GM21381 (cell line): ENCODE results near the gene JCAD.
A peak's percentile ranks its signal among the peaks of the same experiment; 100 is the strongest.
"Not testable (repeated sequence)": the region's sequence is repeated elsewhere in the genome, so short reads cannot be mapped to it uniquely, and the experiment has no call there.

ENCODE experiments used
- ATAC-seq: cut with Tn5 transposase; IDR thresholded peaks from one replicate; pipeline ENCODE4 v1.9.1; 2021; ENCODE audit warnings: mild to moderate bottlenecking, moderate library complexity; ENCODE audit not compliant: unreplicated experiment

JCAD gene

DNA sequence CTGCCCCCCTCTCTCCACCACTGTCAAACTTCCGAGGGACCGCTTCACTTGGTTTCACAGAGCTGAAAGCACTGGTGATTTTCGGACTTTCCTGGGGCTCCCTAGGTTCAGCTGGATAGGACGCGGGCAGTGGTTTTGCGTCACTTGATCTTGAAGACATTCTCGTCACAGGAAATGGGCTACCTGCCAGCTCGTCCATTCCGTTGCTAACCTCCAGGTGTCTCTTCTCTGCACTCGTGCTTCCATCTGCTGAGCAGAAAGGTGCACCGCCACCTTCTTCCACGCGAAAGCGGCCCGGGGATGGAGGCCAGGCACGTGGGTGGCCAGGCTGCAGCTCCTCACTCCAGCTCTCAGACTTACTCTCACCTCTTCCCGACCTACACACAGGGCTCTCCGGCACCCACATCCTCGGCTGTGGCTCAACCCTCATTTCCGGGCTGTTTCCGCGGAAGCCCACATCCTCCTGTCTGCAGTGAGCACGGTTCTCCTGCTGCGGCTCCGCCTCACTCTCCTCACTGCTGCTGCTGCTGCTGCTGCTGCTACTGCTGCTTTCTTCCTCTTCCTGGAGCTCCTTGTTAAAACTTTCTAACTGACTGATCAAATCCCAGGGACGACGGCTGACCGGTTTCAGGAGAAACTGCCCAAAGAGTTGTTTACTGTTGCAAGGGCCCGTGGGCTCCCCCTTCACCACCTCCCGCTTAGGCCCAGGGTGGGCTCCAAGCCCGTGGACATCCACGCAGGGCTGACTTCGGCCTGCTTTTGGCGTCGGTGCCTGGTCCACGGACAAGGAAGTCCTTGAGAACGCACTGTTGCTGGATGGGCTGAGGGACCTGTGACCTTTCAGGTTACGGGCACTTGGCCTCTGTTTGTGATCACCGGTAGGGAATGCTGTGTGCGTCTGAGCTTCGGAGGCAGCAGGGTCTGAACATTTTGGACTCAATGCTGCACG is 32.1 kb downstream of the JCAD start:
- peak; percentile 96 for ATAC-seq

- ATAC-seq = no peak
Observed at GRCh38 chr10:30026578-30026977, 32.8 kb downstream of the JCAD start.

- ATAC-seq = no peak
Observed at GRCh38 chr10:30026080-30026479, 33.3 kb downstream of the JCAD start.

DNA sequence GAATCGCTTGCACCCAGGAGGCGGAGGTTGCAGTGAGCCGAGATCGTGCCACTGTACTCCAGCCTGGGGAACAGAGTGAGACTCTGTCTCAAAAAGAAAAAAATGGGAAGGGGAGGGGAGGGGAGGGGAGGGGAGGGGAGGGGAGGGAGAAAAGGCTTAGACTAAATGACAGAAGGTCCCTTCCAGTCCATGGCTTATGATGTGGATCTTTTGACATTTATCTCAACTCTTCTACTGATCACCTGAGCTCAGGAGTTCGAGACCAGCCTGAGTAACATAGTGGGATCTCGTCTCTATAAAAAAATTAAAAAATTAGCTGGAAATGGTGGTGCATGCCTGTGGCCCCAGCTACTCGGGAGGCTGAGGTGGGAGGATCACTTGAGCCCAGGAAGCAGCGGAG is 34.0 kb downstream of the JCAD start:
- not testable (repeated sequence) for ATAC-seq

DNA sequence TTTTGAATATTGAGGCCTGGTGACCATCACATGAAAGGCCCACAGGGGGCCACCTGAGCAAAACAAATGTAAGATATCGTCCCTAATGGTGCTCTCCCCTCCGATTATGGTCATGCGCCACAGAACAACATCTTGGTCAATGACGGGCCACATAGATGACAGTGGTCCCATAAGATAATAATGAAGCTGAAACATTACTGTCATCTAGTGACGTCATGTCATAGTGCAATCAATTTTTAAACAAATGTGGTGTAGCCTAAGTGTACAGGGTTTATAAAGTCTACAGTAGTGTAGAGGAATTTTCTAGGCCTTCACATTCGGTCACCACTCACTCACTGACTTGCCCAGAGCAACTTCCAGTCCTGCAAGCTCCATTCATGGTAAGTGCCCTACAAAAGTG is 36.8 kb downstream of the JCAD start:
- ATAC-seq = no peak

DNA sequence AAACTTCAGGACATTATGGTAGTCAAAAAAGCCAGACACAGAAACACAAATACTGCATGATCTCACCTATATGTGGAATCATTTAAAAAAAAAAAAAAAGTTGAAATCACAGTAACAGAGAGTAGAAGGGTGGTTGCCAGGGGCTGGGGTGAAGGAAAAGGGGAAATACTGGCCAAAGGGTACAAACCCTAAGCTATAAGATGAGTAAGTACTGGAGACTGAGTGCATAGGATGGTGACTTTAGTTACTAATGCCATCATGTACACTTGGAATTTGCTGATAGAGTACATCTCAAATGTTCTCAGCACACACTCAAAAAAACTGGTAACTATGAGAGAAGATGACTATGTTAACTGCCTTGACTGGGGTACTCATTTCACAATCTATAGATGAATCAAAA is 39.9 kb downstream of the JCAD start:
- no peak for ATAC-seq

DNA sequence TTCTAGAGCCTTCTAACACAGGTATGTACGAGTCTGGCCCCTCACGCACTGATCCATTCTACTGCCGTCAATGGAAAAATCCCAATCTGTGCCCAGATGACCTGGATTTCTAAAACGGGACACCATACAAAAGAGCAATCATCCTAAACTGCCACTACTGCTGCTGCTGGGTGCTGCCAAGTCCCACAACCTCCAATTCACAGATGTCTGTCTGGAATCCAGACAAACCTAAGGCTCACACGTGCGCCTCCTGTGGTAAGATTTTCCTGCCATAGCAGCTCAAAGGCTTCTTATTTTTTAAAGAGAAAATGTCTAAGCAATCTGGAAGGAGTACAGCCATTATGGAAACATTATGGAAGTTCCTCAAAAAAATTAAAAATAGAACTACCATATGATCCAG is 40.9 kb downstream of the JCAD start:
- ATAC-seq = no peak

- ATAC-seq = no peak
Observed at GRCh38 chr10:30017966-30018365, 41.4 kb downstream of the JCAD start.

DNA sequence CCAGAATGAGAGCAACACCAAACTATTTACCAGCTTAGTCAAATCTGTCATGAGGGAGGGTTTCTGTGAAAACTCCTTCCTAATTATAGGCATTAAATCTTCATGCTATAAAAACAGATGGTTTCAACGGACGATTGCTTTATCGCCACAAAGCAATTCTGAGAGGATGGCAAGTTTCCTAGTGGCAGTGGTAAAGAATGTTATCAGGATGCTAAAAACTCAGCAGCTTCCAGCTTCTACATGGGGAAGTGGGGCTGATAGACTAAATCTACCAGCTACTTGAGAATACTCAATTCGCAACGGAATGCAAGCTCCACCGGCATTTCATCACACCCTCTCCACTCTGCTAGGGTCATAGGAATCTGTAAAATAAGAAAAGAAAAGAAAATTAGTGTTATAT is 41.8 kb downstream of the JCAD start:
- no peak for ATAC-seq

DNA sequence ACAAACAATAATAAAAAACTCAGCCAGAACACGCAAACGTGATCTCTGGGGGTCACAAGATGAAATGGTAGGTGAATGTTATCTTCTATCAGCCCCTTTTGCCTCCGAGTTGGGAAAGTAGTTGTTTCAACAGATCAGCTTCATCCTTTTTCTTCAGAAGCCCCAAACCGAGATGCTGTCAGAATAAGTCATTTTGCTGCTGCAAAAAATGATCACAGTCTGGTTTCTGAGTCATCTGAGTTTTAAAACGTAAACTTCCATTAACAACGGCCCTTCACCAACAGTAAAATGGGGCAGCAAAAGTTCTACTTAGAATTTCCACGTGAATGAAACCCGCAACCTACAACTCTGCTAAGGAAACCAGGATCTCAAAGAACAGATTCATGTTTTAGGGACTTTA is 44.9 kb downstream of the JCAD start:
- no peak for ATAC-seq

GRCh38 chr10:30013757-30014156 is 45.6 kb downstream of the JCAD start:
- no peak for ATAC-seq

DNA sequence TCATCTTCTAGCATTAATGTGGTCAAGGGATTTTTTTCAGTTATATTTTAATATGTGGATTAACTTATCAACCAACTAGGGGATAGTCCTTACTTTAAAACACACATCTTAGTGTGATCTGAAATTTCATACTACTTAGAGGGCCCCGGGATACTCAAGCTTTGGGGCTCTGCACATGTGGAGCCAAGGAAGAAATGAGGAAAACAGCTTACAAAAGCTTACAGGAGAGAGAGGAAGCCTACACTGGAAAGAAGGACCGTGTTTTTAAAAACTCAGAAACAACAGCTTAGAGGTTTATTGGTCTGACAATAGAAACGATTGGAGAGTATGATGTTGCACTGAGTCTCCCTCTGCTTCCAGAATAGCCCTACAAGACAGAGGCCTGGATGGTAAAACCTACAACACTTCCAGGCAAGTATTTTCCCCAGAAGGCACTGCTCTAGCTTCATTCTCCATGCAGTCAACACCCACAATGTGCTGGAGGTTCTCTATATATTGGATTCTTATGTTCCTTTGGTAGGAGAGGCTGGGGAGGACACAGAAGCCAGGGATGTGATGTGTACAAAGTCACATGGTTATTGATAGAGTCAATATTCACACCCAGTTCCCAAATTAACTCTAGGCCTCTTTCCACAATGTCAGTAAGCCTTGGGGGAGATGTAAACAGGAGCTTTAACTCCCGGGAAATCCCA is 47.3 kb downstream of the JCAD start:
- ATAC-seq = no peak

DNA sequence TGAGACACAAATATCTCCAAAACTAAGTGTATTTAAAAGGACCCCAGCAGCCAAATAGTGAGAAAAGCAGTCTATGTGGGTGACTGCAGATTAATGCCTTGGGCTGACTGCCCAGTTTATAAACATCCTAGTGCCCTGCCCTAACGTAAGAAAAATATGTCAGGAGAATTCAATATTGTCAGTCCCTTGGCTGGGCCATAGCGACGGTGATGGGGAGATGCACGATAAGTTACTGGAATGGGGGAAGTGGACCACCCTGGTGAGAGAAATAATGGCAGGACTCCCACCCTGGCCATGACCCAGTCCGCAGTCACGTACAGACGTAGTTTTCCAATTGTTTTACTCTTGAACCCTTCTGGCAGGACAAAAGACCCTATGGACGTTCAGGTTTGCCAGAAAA is 48.0 kb downstream of the JCAD start:
- ATAC-seq = no peak

GRCh38 chr10:30007406-30007805 is 52.0 kb downstream of the JCAD start:
- no peak for ATAC-seq

GRCh38 chr10:30006410-30006809 is 53.0 kb downstream of the JCAD start:
- ATAC-seq = no peak

DNA sequence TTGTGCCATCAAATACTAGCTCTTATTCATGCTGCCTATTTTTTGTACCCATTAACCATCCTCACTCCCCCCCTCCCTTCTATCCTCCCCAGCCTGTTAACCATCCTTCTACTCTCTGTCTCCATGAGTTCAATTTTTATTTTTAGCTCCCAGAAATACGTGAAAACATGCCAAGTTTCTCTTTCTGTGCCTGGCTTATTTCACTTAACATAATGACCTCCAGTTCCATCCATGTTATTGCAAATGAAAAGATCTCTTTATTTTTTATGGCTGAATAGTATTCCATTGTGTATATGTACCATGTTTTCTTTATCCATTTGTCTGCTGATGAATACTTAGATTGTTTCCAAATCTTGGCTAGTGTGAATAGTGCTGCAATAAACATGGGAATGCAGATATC is 54.3 kb downstream of the JCAD start:
- not testable (repeated sequence) for ATAC-seq

DNA sequence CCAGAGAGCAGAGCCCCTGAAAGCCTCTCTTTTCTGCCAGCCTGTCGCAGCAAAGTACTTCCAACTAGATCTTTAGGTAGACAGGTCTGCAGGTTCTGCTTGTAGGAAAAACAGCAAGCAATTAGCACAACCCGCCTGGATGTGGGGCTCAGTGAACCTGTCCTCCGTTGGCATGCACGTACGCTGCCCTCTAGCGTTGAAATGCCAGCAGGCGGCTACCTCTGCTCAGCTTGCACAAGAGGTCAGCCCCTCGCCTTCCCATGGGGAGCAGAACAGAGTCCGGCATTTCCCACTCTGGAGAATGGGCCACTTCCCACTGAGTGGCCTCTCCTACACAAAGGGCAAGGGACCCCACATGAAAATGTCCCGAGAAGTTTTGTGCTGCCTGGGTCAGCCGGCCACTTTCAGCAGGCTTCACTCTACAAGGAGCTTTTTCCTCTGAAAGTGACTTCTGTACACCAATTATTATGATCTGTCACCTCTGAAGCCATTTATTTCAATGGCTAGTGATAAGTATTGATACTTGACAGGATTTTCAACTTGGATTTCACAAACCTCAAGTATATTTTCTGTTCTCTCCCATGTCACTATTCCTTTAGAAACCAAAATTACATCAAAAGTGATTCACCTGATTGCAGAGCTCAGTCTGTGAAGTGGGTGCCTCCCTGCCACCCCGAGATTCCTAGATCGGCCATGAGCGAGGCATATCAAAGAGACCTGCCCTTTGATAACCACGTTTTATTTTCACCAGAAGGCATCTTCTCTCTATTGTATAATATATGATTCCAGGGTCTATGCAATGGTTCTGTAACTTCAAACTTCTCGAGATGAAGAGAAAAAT is 56.7 kb downstream of the JCAD start:
- no peak for ATAC-seq

DNA sequence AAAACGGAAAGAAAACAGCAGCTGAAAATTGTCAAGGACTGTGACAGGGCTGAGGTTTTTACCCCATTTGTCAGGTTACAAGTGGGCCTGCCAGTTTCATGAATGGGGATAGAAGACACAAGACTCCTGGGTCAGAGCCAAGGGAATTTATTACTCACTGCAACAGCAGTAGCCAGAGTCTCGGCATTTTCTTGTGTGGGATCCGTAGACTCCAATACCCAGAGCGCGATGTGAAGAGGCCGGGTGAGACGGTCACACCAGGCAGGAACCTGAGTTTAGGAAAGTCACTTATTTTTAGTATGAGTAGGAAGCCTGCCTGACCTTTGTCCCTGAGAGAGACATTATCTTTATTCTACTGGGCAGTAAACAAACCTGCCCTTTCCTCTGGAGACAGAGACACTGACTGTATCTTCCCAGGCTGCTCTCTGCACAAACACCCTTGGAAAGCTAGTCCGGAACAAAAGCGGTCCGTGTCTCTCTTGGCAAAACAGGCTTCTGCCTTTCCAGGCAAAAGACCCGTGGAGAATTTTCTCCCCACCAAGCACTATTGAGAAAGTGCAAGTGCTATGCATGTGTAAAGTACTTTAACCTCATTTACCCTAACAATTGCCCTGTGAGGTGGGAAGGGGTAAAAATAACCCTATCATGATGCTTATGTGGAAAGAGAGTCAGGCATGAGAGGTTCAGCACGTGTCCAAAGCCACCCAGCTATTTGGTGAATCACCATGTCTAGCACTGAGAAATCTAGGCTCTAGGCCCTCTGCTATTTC is 58.4 kb downstream of the JCAD start:
- ATAC-seq = no peak

DNA sequence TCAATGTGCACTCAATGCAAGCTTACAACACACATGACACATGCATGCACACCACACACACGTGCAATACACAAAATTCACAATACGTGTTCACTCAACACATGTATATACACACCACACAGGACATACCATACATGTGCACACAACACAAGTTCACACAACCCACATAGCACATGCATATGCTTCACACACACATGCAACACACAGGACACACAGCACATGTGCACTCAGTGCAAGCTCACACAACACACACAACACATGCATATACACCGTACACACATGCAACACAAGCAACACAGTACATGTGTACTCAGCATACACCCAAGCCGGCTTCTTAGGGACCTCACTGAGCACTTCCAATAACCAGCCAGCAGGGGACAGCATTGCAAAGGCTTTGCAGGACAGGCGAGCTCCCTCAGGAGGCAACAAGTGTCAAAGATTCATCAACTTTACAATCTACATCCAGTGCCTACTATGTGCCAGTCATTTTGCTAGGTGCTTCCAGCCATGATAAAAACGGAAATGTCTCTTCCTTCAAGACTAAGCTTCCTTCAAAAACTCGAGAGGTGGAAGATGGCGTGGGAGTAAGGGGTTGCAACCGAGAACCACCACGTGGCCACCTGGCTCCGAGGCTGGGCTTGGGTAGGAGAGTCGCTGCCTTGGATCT is 61.1 kb downstream of the JCAD start:
- peak; percentile 68 for ATAC-seq

- no peak for ATAC-seq
Observed at GRCh38 chr10:29994811-29995210, 64.6 kb downstream of the JCAD start.
